Endometrial microvascular endothelial cells (primary cell): ENCODE measurements around the gene PRR18. TPM values are rescaled to one million over a fixed set of nuclear protein-coding genes. Genes with fewer than 3 reads are reported as not detected.

Experiments used
- in situ Hi-C: cut with HindIII; loops from 2 replicates; pipeline ENCODE4 v1.10.0; 2017; ENCODE audit warnings: low sequenced_read_pairs, low pct_unique_long_range_greater_than_20kb; ENCODE audit errors: inconsistent ontology term
- total RNA-seq: library from RNA; depleted of rRNA; stranded (reverse); fragments of >200 nt; gene quantifications from one replicate; pipeline ENCODE4 v1.2.3, GENCODE V29; 2015; ENCODE audit errors: inconsistent ontology term

Gene PRR18
- total RNA-seq, 1 donor from 2014 or later: not detected

DNA sequence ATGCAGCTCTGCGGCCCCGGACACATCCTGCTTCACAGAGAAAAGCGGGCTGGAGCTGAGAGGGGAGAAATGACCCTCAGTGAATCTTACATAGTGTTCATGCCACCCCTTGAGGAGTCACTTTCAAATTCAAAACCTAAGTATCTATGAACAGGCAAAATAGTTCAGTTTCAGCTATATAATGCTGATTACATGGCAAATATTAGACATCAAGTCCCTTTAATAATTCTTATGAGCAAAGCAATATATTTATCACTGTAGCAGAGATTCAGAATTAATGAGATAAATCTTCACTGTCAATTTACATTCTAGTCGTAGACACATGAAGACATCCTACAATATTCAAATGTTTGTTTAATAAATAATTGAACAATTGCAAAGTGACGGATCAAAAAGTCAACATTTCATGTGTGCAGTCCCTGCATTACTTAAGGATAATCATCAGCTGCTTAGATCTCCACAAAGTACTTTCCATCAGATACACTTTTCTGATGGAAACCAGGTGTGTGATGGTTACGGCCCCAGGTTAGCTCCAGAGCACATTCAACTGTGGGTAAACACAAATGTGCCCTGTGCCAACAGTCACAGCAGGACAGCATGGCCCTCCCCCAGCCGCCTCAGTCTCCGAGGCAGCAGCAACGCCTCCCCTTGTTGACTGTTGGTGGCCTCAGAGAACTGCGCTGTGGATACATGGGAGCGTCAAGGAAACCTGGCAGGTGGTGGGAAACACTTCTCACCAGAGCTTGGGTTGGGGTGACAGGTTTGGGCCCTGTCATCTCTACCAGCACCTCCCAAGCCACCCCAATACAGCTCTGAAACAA, 787 bp upstream of the PRR18 start:
- in situ Hi-C loops: no loop called here

DNA sequence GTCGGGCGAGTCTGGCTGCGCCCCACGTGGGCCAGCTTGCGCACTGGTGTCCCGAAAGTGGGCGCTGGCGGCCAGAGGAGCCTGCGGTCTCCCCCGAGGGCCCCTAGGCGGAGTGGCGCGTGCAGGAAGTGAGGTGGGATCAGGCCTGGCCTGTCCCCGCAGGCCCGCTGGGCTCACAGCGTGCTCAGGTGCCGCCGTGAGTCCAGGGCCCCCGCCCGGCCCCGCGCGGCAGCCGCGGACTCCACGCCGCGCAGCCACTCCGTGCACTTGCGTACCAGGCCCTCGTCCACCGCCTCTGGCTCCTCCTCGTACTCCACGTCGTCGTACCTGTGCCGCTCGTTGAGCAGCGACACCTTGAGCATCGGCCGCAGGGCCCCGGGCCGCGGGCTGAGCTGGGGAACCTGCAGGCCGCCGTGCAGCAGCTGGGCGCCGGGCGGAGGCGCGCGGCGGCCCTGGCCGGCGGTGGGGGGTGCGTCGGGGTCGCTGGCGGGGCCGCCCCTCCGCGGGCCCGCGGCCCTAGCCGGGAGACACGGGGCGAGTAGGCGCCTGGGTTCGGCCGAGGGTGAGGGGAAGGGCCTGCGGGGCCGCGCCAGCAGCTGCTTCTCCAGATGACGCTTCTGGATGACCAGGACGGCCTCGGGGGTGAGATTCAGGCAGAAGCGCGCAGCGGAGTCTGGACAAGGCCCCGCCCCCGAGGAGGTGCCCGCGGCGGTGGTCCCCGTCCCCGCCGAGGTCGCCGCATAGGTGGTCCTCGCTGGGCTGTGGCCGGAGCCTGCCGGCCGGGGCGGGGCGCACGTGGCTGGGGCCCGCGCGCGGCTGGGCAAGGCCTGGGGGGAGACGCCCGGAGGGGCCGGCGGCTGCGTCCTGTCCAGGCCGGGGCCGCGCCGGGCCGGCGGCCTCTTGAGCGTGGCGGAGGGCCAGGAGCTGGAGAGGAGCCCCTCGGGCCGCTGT, 835 bp downstream of the PRR18 start:
- in situ Hi-C loops: no loop called here

DNA sequence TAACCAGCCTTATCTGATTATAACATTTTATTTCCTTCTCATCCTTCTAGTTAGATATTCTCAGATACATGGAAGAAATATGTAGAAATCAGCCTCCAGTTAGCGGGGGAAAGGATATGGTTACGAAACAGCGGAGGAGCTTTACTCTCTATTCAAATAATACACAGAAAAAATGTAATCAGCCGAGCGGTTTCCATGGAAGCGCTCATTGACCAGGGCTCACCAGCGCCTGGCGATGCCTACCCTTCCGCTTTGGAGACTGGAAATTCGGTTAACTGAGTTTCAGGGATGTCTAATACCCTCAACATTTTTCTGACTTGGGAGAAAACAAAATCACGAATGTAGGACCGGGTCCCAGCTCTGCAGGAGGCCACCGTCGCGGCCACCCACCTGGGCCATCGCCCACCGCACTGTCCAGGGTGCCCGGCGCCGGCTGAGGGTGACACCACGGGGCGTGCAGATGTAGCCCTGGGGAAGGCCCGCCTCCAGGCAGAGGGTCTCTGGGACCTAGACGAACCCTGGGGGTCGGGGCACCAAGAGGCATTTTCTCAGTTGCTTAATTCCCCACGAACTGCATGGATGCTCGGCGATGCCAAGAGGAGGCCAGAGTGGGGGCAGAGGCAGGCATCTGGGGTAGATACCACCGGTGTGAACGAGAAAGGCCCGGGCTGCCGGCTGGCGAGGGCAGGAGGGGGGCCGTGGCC, 1.7 kb downstream of the PRR18 start:
- in situ Hi-C loops: no loop called here

- in situ Hi-C loops: no loop called here
Observed at GRCh38 chr6:166305562-166306117, 2.6 kb downstream of the PRR18 start.

- in situ Hi-C loops: no loop called here
Observed at GRCh38 chr6:166304106-166304505, 4.1 kb downstream of the PRR18 start.

GRCh38 chr6:166301611-166302529, 6.3 kb downstream of the PRR18 start:
- in situ Hi-C loops: no loop called here

DNA sequence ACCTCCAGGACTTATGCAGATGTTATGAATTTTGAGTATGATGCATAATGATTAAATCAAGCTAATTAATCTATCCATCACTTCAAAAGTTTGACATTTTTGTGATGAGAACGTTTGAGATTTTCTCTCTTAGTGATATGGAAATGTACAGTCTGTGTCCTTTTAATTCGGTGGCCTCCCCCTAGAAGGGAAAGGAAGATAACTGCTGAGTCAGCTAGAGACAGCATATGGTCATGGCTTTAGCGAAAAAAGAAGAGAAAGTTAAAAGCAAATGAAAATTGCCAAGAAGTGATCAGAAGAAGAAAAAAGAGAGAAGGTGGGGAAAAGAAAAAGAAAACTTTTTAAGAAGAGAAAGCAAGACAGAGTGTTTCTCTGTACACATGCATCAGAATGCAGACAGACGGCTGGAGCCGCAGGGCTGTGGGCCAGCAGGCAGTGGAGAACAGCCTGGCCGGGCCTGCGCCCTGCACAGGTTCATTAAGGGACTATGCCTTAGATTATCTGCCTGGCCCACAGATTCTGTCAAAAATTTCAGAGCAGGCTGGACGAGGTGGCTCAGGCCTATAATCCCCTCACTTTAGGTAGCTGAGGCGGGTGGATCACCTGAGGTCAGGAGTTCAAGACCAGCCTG, 7.7 kb downstream of the PRR18 start:
- in situ Hi-C loops: no loop called here

DNA sequence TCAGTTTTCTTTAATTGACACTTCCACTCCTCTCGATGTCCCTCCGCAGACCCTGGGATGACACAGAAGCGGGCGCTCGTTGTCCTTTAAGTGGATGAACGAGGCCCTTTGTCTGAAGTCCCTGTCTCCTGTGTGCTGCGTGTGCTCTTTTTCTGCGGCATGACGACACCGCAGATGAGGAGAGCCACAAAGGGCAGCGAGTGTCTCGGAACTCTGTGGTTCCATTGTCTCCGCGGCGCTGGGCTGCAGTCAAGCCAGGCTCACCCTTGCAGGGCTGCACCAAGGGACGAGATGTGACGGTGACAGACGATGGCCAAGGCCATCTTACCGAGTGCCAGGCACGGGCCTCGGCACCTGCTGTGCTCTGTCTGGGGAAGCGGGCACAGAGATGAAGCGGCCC, 10.6 kb downstream of the PRR18 start:
- in situ Hi-C loops: loop anchor here (25.0 kb wide), 1 partner anchor 90 kb away; the partner anchor contains the start of gene MPC1

DNA sequence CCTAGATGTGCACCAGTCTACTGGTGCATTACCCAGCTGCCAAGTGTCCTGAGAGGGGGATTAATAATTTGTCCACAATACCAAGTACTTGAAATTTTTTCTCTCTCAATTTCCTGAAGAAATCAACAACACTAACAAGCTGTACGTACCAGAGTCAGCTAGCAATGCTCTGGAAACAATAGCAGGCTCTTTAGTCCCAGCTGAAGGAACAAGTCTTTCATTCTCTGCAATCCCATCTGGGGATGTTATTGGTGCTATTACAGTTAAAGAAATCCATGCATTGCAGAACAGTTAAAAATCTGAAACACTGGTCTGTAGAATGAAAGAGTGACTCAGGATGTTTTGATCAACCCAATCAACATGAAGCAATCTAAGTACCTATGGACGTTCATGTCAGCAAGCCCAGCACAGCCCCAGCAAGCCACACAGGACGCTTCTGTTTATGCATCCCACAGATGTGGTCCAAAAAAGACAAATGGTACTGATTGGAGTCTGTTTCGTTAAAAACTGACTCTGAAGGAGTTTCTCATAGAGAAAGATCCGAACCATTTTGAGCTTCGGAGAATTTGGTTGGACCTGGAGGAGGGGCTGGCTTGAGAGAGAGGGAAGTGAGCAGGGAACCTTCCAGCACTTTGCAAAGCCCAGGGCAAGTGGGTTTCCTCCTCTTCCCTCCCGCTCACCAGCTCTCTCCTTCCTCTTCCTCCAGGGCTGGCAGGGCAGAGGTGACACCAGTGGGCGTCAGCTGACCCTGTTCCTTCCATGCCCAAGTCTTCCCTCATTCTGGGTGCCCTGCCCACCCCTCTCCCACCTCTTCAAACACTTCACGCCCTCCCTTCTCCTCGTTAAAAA, 11.9 kb downstream of the PRR18 start:
- in situ Hi-C loops: loop anchor here (25.0 kb wide), 1 partner anchor 91 kb away; the partner anchor contains the start of gene MPC1

GRCh38 chr6:166293731-166294584, 14.2 kb downstream of the PRR18 start:
- in situ Hi-C loops: loop anchor here (25.0 kb wide), 1 partner anchor 93 kb away; the partner anchor contains the start of gene MPC1

DNA sequence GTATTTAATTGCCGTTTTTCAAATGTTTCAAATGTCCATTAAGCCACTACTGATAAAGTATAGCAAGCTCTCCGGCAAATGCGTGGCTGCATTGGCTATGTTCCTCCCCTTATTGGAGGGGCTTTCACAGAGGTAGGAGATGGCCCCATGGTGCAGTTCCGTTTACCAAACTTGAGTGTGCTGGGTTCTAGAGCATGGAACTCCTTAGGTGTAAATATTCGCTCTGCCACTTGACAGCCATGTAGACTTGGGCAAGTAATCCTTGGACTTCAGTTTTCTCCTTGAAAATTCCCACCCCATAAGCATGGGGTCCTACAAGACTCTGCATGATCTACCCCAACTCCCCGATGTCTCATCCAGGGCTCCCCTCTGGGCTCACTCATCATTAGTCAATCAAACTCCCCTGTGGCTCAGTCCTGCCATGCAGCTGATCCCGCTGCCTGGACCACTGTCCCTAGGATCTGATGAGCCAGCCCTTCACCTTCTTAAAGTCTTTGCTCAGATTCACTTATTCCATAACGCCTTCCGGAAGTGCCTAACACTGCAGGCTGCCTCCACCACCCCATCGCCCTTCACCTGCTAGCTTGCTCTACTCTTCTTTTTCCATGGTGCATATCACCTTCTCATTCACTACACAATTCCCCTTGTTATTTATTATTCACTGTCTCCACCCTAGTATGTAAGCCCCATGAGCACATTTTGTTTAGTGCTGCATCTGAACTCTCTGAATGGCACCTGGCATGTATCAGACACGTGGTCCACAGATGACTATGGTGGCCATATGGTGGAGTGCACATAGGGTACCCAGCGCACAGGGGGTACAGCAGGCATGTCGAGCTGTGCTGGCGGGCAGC, 18.8 kb downstream of the PRR18 start:
- in situ Hi-C loops: loop anchor here (25.0 kb wide), 1 partner anchor 98 kb away; the partner anchor contains the start of gene MPC1

- in situ Hi-C loops: loop anchor here (25.0 kb wide), 1 partner anchor 100 kb away; the partner anchor contains the start of gene MPC1
Observed at GRCh38 chr6:166286839-166287271, 21.3 kb downstream of the PRR18 start.

- in situ Hi-C loops: loop anchor here (25.0 kb wide), 1 partner anchor 102 kb away; the partner anchor contains the start of gene MPC1
Observed at GRCh38 chr6:166285233-166285632, 23.0 kb downstream of the PRR18 start.

- in situ Hi-C loops: loop anchor here (25.0 kb wide), 1 partner anchor 103 kb away; the partner anchor contains the start of gene MPC1
Observed at GRCh38 chr6:166284640-166285039, 23.6 kb downstream of the PRR18 start.
